IMR-90 (cell line): ENCODE data around the gene CTDSP2.

Experiments
- CEBPB ChIP-seq: IDR thresholded peaks from 2 replicates; pipeline ENCODE4 v1.6.1; 2012; ENCODE audit warnings: low read depth, low read length, improper control_type of control experiment
- CHD1 ChIP-seq: IDR thresholded peaks from 2 replicates; pipeline ENCODE4 v1.6.1; 2012; ENCODE audit warnings: low read depth, low read length, improper control_type of control experiment
- FOS ChIP-seq: fragments of 150-350 bp; IDR thresholded peaks from 2 replicates; pipeline ENCODE4 v1.6.1; 2016; ENCODE audit warnings: low read depth, low read length
- MAFK ChIP-seq: IDR thresholded peaks from 2 replicates; pipeline ENCODE4 v1.6.1; 2012; ENCODE audit warnings: low read depth, low read length, improper control_type of control experiment
- MAZ ChIP-seq: IDR thresholded peaks from 2 replicates; pipeline ENCODE4 v1.6.1; 2012; ENCODE audit warnings: low read depth, mild to moderate bottlenecking, low read length, improper control_type of control experiment, moderate library complexity, borderline replicate concordance
- POLR2A ChIP-seq: IDR thresholded peaks from 2 replicates; pipeline ENCODE4 v1.6.1; 2012; ENCODE audit warnings: mild to moderate bottlenecking, low read depth, low read length
- RAD21 ChIP-seq: IDR thresholded peaks from 2 replicates; pipeline ENCODE4 v1.6.1; 2012; ENCODE audit warnings: low read length, improper control_type of control experiment
- RFX5 ChIP-seq: IDR thresholded peaks from 2 replicates; pipeline ENCODE4 v1.8.0; 2012; ENCODE audit warnings: low read depth, mild to moderate bottlenecking, low read length, moderate library complexity
- SMC3 ChIP-seq: fragments of 150-350 bp; IDR thresholded peaks from 2 replicates; pipeline ENCODE4 v1.6.1; 2016; ENCODE audit warnings: low read depth, mild to moderate bottlenecking, antibody characterized with exemption, low read length, moderate library complexity
- TF ChIP-seq, protein P1 (sequence below): conservative IDR thresholded peaks from 2 replicates; pipeline ENCODE4 v1.5.1; 2012; ENCODE audit warnings: mild to moderate bottlenecking, low read depth, low read length, improper control_type of control experiment
- TF ChIP-seq, protein P2 (sequence below): fragments of 150-350 bp; IDR thresholded peaks from 2 replicates; pipeline ENCODE4 v1.6.1; 2017; ENCODE audit warnings: mild to moderate bottlenecking, antibody characterized with exemption, low read length, low read depth
- TF ChIP-seq, protein P3 (sequence below): fragments of 150-350 bp; IDR thresholded peaks from 2 replicates; pipeline ENCODE4 v1.6.1; 2016; ENCODE audit warnings: low read depth, mild to moderate bottlenecking, low read length, moderate library complexity, borderline replicate concordance

DNA sequence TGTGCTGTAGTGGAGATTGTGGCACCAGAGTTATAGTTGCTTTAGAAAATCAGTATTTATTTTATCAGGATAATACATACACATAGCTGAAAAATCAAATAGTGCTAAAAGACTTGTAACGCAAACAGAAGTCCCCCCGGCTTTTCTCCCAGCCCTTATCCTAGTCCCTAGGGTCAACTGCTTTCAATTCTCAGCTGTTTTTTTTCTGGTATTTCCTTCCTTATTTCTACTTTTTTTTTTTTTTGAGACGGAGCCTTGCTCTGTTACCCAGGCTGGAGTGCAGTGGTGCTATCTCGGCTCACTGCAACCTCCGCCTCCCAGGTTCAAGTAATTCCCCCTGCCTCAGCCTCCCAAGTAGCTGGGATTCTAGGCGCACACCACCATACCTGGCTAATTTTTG, 8.4 kb upstream of the CTDSP2 start:
- TF ChIP-seq RFX5 (no peak), SMC3 (no peak), POLR2A (no peak), MAFK (no peak), CEBPB (no peak), RAD21 (no peak), CHD1 (no peak), FOS (no peak), MAZ (no peak)
- TF ChIP-seq, protein P1, sequence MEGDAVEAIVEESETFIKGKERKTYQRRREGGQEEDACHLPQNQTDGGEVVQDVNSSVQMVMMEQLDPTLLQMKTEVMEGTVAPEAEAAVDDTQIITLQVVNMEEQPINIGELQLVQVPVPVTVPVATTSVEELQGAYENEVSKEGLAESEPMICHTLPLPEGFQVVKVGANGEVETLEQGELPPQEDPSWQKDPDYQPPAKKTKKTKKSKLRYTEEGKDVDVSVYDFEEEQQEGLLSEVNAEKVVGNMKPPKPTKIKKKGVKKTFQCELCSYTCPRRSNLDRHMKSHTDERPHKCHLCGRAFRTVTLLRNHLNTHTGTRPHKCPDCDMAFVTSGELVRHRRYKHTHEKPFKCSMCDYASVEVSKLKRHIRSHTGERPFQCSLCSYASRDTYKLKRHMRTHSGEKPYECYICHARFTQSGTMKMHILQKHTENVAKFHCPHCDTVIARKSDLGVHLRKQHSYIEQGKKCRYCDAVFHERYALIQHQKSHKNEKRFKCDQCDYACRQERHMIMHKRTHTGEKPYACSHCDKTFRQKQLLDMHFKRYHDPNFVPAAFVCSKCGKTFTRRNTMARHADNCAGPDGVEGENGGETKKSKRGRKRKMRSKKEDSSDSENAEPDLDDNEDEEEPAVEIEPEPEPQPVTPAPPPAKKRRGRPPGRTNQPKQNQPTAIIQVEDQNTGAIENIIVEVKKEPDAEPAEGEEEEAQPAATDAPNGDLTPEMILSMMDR, result no peak
- TF ChIP-seq, protein P2, sequence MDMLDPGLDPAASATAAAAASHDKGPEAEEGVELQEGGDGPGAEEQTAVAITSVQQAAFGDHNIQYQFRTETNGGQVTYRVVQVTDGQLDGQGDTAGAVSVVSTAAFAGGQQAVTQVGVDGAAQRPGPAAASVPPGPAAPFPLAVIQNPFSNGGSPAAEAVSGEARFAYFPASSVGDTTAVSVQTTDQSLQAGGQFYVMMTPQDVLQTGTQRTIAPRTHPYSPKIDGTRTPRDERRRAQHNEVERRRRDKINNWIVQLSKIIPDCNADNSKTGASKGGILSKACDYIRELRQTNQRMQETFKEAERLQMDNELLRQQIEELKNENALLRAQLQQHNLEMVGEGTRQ, result no peak
- TF ChIP-seq, protein P3, sequence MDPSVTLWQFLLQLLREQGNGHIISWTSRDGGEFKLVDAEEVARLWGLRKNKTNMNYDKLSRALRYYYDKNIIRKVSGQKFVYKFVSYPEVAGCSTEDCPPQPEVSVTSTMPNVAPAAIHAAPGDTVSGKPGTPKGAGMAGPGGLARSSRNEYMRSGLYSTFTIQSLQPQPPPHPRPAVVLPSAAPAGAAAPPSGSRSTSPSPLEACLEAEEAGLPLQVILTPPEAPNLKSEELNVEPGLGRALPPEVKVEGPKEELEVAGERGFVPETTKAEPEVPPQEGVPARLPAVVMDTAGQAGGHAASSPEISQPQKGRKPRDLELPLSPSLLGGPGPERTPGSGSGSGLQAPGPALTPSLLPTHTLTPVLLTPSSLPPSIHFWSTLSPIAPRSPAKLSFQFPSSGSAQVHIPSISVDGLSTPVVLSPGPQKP, result no peak
